EL (cell line): ENCODE results near the gene PCAT6.
A peak's percentile ranks its signal among the peaks of the same experiment; 100 is the strongest.

ENCODE experiments used
- DNase-seq: peaks from one replicate; pipeline ENCODE4 v3.0.0-alpha.2; 2016

Gene PCAT6

GRCh38 chr1:202850593-202851362 is 40.0 kb downstream of the PCAT6 start:
- no peak for DNase-seq

DNA sequence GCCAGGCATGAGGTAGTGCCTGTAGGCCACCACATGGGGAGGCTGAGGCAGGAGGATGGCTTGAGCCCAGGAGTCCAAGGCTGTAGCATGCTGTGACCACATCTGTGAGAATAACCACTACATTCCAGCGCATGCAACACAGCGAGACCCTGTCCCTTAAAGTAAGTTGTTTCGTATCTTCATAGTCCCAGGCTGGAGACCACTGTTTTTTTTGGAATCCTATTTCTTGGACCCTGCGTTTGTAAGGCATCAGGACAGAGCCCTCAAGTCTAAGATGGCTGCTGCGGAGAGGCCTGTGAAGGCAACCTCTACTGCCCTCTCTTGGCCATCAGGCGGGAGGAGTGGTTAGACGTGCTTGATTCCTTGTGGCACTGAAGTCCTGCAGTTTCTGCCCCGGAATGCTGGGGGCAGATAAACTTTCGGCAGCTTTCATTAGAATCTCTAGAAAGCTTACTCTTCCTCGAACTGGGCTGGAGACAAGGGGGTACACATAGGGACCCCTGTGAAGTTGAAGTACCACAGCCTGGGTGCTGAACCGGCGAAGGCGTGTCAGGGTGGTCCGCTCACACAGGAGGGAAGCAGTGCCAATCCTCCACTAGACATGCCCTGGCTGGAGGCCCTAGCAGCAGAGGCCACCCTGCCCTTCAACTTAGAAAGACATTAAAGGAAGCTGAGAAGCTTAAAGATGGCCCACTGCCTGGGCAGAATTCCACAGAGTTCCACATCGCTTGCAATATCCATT is 41.6 kb downstream of the PCAT6 start:
- DNase-seq: peak; percentile 69

- no peak for DNase-seq
These were observed 44.0 kb downstream of the PCAT6 start for GRCh38 chr1:202854787-202855186.

- DNase-seq: no peak
These were observed 45.3 kb downstream of the PCAT6 start for GRCh38 chr1:202856014-202856413.

GRCh38 chr1:202857136-202857610 is 46.4 kb downstream of the PCAT6 start:
- no peak for DNase-seq

- no peak for DNase-seq
These were observed 47.6 kb downstream of the PCAT6 start for GRCh38 chr1:202858331-202858730.

GRCh38 chr1:202858789-202859414 is 48.1 kb downstream of the PCAT6 start:
- no peak for DNase-seq

DNA sequence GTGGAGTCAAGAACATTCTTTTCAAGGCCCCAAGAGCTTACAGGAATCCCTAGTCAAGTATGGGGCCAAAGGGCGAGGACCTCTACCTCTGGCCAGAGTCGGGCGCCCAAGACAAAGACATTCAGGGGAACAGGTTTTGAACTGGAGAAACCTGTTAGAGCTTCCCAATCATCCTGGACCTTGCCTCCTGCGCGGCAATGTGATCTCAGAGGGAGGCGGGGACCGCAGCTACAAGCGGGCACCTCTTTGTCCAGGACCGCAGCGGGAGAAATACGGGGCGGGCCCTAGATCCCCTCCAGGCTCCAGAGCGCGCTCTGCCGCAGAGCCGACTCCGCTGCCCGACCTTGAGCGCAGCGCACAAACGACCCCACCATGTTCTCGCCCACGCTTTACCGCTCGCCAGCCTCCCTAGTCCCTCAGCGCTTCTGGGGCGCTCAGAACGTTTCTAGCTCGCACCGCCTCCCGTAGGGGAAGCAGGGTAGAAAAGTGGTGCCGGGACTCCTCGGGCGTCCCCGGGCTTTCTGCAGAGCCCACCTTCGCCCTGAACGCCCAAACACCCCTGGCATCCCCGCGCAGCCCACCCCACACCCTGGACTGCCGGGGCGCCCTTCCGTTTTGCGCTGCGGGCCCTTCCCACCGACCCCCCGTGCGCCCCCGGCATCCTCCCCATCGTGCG is 50.1 kb downstream of the PCAT6 start:
- peak; percentile 65 for DNase-seq
